ENCODE measurements around the gene USH2A.

USH2A gene

GRCh38 chr1:216113181-216113580, 310.1 kb downstream of the USH2A start:
- DNase-seq (no peak), ATAC-seq (ENCODE audit: insufficient read depth, low read depth) (no peak)
- no peaks in the 10 kb centered on the region for H3K9me3 ChIP-seq (ENCODE audit: insufficient read depth, low read length, severe bottlenecking)
- no peaks in the 10 kb centered on the region for H4K20me1 ChIP-seq (ENCODE audit: insufficient read depth, low read length)
- no peak overlapping the region for H3K9ac ChIP-seq (ENCODE audit: low read depth, low read length)
- no peak overlapping the region for H2AFZ ChIP-seq (ENCODE audit: low read depth, low read length)
- no peaks in the 10 kb centered on the region for H3K27me3 ChIP-seq (ENCODE audit: insufficient read depth, low read length, poor library complexity)
- no peak overlapping the region for H3K27ac ChIP-seq (ENCODE audit: low read length)
- H3K4me1 ChIP-seq (ENCODE audit: insufficient read depth, low read length): no peaks in the 10 kb centered on the region
- H3K4me2 ChIP-seq (ENCODE audit: insufficient read depth, low read length): no peak overlapping the region
- TF ChIP-seq CTCF (IDR thresholded peaks at IDR 0.05; ENCODE audit: borderline replicate concordance, extremely low read depth, low read length, poor library complexity, severe bottlenecking) (no peak), EZH2 (IDR thresholded peaks at IDR 0.05; ENCODE audit: borderline replicate concordance, low read depth, low read length, severe bottlenecking) (no peak)
- H3K4me3 ChIP-seq (ENCODE audit: low read depth in 1 of 2, low read length in 2 of 2): no peak overlapping the region
- no peaks in the 10 kb centered on the region for H3K79me2 ChIP-seq (ENCODE audit: insufficient read depth, low read length)
- no peaks in the 10 kb centered on the region for H3K36me3 ChIP-seq (ENCODE audit: insufficient read depth, low read length)

GRCh38 chr1:216111842-216112241, 311.4 kb downstream of the USH2A start:
- no peak overlapping the region for H3K4me3 ChIP-seq (ENCODE audit: low read depth in 1 of 2, low read length in 2 of 2)
- no peak for ATAC-seq (ENCODE audit: insufficient read depth, low read depth)
- H3K36me3 ChIP-seq (ENCODE audit: insufficient read depth, low read length): no peaks in the 10 kb centered on the region
- H3K9ac ChIP-seq (ENCODE audit: low read depth, low read length): no peak overlapping the region
- H2AFZ ChIP-seq (ENCODE audit: low read depth, low read length): no peak overlapping the region
- no peak for TF ChIP-seq CTCF (IDR thresholded peaks at IDR 0.05; ENCODE audit: borderline replicate concordance, extremely low read depth, low read length, poor library complexity, severe bottlenecking)
- no peak for TF ChIP-seq EZH2 (IDR thresholded peaks at IDR 0.05; ENCODE audit: borderline replicate concordance, low read depth, low read length, severe bottlenecking)
- no peak for DNase-seq
- no peaks in the 10 kb centered on the region for H4K20me1 ChIP-seq (ENCODE audit: insufficient read depth, low read length)
- H3K4me1 ChIP-seq (ENCODE audit: insufficient read depth, low read length): no peaks in the 10 kb centered on the region
- H3K27me3 ChIP-seq (ENCODE audit: insufficient read depth, low read length, poor library complexity): no peaks in the 10 kb centered on the region
- no peak overlapping the region for H3K4me2 ChIP-seq (ENCODE audit: insufficient read depth, low read length)
- no peaks in the 10 kb centered on the region for H3K79me2 ChIP-seq (ENCODE audit: insufficient read depth, low read length)
- H3K27ac ChIP-seq (ENCODE audit: low read length): no peak overlapping the region
- no peaks in the 10 kb centered on the region for H3K9me3 ChIP-seq (ENCODE audit: insufficient read depth, low read length, severe bottlenecking)

- H3K9me3 ChIP-seq (ENCODE audit: insufficient read depth, low read length, severe bottlenecking): no peaks in the 10 kb centered on the region
- H3K4me3 ChIP-seq (ENCODE audit: low read depth in 1 of 2, low read length in 2 of 2): no peak overlapping the region
- H3K9ac ChIP-seq (ENCODE audit: low read depth, low read length): no peak overlapping the region
- no peaks in the 10 kb centered on the region for H4K20me1 ChIP-seq (ENCODE audit: insufficient read depth, low read length)
- no peak overlapping the region for H3K4me2 ChIP-seq (ENCODE audit: insufficient read depth, low read length)
- no peak overlapping the region for H2AFZ ChIP-seq (ENCODE audit: low read depth, low read length)
- no peaks in the 10 kb centered on the region for H3K4me1 ChIP-seq (ENCODE audit: insufficient read depth, low read length)
- no peak for DNase-seq
- TF ChIP-seq CTCF (IDR thresholded peaks at IDR 0.05; ENCODE audit: borderline replicate concordance, extremely low read depth, low read length, poor library complexity, severe bottlenecking): no peak
- no peak for TF ChIP-seq EZH2 (IDR thresholded peaks at IDR 0.05; ENCODE audit: borderline replicate concordance, low read depth, low read length, severe bottlenecking)
- no peaks in the 10 kb centered on the region for H3K79me2 ChIP-seq (ENCODE audit: insufficient read depth, low read length)
- H3K27ac ChIP-seq (ENCODE audit: low read length): no peak overlapping the region
- no peaks in the 10 kb centered on the region for H3K27me3 ChIP-seq (ENCODE audit: insufficient read depth, low read length, poor library complexity)
- ATAC-seq (ENCODE audit: insufficient read depth, low read depth): no peak
- no peaks in the 10 kb centered on the region for H3K36me3 ChIP-seq (ENCODE audit: insufficient read depth, low read length)
These were observed 327.8 kb downstream of the USH2A start for GRCh38 chr1:216095400-216095799.

- Histone ChIP-seq H3K4me2 (ENCODE audit: insufficient read depth, low read length) (no peak overlapping the region), H3K79me2 (ENCODE audit: insufficient read depth, low read length) (no peaks in the 10 kb centered on the region)
- ATAC-seq (ENCODE audit: insufficient read depth, low read depth): no peak
These were observed 332.7 kb downstream of the USH2A start for GRCh38 chr1:216090556-216090955.

More at GRCh38 chr1:216090556-216090955, 332.7 kb downstream of the USH2A start:
- Histone ChIP-seq H3K9ac (ENCODE audit: low read depth, low read length) (no peak overlapping the region), H3K9me3 (ENCODE audit: insufficient read depth, low read length, severe bottlenecking) (no peaks in the 10 kb centered on the region), H3K36me3 (ENCODE audit: insufficient read depth, low read length) (no peaks in the 10 kb centered on the region), H3K4me1 (ENCODE audit: insufficient read depth, low read length) (no peaks in the 10 kb centered on the region), H3K4me3 (ENCODE audit: low read depth in 1 of 2, low read length in 2 of 2) (no peak overlapping the region), H2AFZ (ENCODE audit: low read depth, low read length) (no peak overlapping the region), H3K27ac (ENCODE audit: low read length) (no peak overlapping the region), H3K27me3 (ENCODE audit: insufficient read depth, low read length, poor library complexity) (no peaks in the 10 kb centered on the region), H4K20me1 (ENCODE audit: insufficient read depth, low read length) (no peaks in the 10 kb centered on the region)
- TF ChIP-seq CTCF (IDR thresholded peaks at IDR 0.05; ENCODE audit: borderline replicate concordance, extremely low read depth, low read length, poor library complexity, severe bottlenecking): no peak
- TF ChIP-seq EZH2 (IDR thresholded peaks at IDR 0.05; ENCODE audit: borderline replicate concordance, low read depth, low read length, severe bottlenecking): no peak
- DNase-seq: no peak

All from DND-41 (cell line).